ENCODE data around the gene AGO3.

The AGO3 gene

GRCh38 chr1:36083635-36084496 lies 153.0 kb downstream of the AGO3 start, which contains the start of gene TEKT2:
Gene TEKT2 (plus strand): TSS chr1:36084094. CDS start chr1:36084922, 828 bp downstream.
- DNase-seq (ENCODE audit: low read depth) = no peak

- DNase-seq (ENCODE audit: low read depth) = no peak
Observed at GRCh38 chr1:36084497-36085115, 153.7 kb downstream of the AGO3 start.

GRCh38 chr1:36085126-36085525 lies 154.2 kb downstream of the AGO3 start:
- no peak for DNase-seq (ENCODE audit: low read depth)

- no peak for DNase-seq (ENCODE audit: low read depth)
Observed at GRCh38 chr1:36085686-36086526, 155.0 kb downstream of the AGO3 start.

- no peak for DNase-seq (ENCODE audit: low read depth)
Observed at GRCh38 chr1:36086529-36087232, 155.8 kb downstream of the AGO3 start.

- DNase-seq (ENCODE audit: low read depth) = no peak
Observed at GRCh38 chr1:36087233-36088123, 156.6 kb downstream of the AGO3 start.

- no peak for DNase-seq (ENCODE audit: low read depth)
Observed at GRCh38 chr1:36088265-36088576, 157.3 kb downstream of the AGO3 start.

- peak; percentile 88 for DNase-seq (ENCODE audit: low read depth)
Observed at GRCh38 chr1:36088577-36089392, 157.9 kb downstream of the AGO3 start, which contains the start of gene ADPRS. Gene ADPRS (plus strand): TSS chr1:36088892. CDS start chr1:36088905, 13 bp downstream.

- DNase-seq (ENCODE audit: low read depth) = no peak
Observed at GRCh38 chr1:36089393-36090121, 158.7 kb downstream of the AGO3 start.

GRCh38 chr1:36091141-36091540 lies 160.2 kb downstream of the AGO3 start:
- no peak for DNase-seq (ENCODE audit: low read depth)

- DNase-seq (ENCODE audit: low read depth) = no peak
Observed at GRCh38 chr1:36091698-36092097, 160.8 kb downstream of the AGO3 start.

- DNase-seq (ENCODE audit: low read depth) = no peak
Observed at GRCh38 chr1:36092166-36092797, 161.4 kb downstream of the AGO3 start.

GRCh38 chr1:36092798-36093185 lies 161.9 kb downstream of the AGO3 start:
- DNase-seq (ENCODE audit: low read depth) = no peak

GRCh38 chr1:36093226-36093625 lies 162.3 kb downstream of the AGO3 start:
- DNase-seq (ENCODE audit: low read depth) = no peak

- no peak for DNase-seq (ENCODE audit: low read depth)
Observed at GRCh38 chr1:36093929-36094328, 163.0 kb downstream of the AGO3 start.

GRCh38 chr1:36094621-36095061 lies 163.7 kb downstream of the AGO3 start:
- no peak for DNase-seq (ENCODE audit: low read depth)

GRCh38 chr1:36095760-36096405 lies 165.0 kb downstream of the AGO3 start:
- no peak for DNase-seq (ENCODE audit: low read depth)

Data from activated T-helper 1 cell treated with Interleukin-2 at 50 U/mL for 16 hours (primary cell).